Measurements from ENCODE around the gene PTPN1.

Gene PTPN1

DNA sequence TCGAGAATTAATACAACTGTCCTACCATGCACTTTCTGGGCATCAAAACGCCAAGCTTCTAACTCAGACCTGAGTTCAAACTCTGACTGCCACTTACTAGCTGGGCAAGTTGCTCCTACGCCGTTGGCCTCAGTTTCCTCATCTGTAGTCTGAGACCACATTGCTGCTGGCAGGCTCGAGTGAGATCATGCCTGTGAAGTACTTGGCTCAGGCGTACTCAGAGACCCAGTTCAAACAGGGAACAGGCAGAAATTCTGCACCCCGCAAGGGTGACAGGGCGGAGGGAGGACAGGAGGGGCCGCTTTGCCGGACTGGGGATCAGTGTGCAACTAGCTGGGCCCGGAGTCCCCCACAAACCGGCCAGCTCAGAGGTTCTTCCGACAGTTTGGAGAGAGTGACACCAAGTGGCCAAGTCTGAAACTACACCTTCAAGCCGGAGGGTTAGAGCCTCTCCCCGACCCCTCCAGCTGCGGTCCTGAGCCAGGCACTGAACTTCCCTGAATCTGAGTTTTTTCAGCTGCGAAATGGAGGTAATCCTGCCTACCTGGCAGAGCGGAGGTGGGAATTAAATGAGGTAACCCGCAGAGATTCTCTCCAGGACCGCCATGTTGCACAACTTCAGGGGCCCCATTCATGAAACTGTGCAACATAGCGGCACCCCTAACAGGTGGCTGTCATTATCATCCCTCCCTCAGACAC, 46.0 kb upstream of the PTPN1 start:
- Histone ChIP-seq H3K4me1 (ENCODE audit: insufficient read depth, low read length, severe bottlenecking) (no peaks in the 10 kb centered on the region), H3K4me3 (ENCODE audit: low read depth, low read length, poor library complexity, severe bottlenecking) (no peak overlapping the region), H3K36me3 (ENCODE audit: insufficient read depth, low read length) (no peaks in the 10 kb centered on the region), H3K79me2 (ENCODE audit: insufficient read depth, low read length) (no peaks in the 10 kb centered on the region), H3K27me3 (ENCODE audit: insufficient read depth, low read length) (no peaks in the 10 kb centered on the region), H2AFZ (ENCODE audit: low read length) (no peak overlapping the region), H3K9ac (ENCODE audit: low read length) (no peak overlapping the region), H3K9me3 (ENCODE audit: low read length) (no peaks in the 10 kb centered on the region), H3K27ac (ENCODE audit: low read depth, low read length, poor library complexity, severe bottlenecking) (no peak overlapping the region), H4K20me1 (ENCODE audit: insufficient read depth, low read length) (no peaks in the 10 kb centered on the region), H3K4me2 (ENCODE audit: low read length) (peak overlapping the region; percentile 53; the same call in 1 of the 2 replicates), H3F3A (ENCODE audit: insufficient read depth, low read length) (no peaks in the 10 kb centered on the region), H3K9me2 (ENCODE audit: low read depth, low read length) (no peaks in the 10 kb centered on the region)
- TF ChIP-seq, protein P1, sequence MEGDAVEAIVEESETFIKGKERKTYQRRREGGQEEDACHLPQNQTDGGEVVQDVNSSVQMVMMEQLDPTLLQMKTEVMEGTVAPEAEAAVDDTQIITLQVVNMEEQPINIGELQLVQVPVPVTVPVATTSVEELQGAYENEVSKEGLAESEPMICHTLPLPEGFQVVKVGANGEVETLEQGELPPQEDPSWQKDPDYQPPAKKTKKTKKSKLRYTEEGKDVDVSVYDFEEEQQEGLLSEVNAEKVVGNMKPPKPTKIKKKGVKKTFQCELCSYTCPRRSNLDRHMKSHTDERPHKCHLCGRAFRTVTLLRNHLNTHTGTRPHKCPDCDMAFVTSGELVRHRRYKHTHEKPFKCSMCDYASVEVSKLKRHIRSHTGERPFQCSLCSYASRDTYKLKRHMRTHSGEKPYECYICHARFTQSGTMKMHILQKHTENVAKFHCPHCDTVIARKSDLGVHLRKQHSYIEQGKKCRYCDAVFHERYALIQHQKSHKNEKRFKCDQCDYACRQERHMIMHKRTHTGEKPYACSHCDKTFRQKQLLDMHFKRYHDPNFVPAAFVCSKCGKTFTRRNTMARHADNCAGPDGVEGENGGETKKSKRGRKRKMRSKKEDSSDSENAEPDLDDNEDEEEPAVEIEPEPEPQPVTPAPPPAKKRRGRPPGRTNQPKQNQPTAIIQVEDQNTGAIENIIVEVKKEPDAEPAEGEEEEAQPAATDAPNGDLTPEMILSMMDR (IDR thresholded peaks at IDR 0.05; ENCODE audit: low read length): peak; percentile 64
- TF ChIP-seq EZH2 (IDR thresholded peaks at IDR 0.05; ENCODE audit: borderline replicate concordance, low read length): no peak

DNA sequence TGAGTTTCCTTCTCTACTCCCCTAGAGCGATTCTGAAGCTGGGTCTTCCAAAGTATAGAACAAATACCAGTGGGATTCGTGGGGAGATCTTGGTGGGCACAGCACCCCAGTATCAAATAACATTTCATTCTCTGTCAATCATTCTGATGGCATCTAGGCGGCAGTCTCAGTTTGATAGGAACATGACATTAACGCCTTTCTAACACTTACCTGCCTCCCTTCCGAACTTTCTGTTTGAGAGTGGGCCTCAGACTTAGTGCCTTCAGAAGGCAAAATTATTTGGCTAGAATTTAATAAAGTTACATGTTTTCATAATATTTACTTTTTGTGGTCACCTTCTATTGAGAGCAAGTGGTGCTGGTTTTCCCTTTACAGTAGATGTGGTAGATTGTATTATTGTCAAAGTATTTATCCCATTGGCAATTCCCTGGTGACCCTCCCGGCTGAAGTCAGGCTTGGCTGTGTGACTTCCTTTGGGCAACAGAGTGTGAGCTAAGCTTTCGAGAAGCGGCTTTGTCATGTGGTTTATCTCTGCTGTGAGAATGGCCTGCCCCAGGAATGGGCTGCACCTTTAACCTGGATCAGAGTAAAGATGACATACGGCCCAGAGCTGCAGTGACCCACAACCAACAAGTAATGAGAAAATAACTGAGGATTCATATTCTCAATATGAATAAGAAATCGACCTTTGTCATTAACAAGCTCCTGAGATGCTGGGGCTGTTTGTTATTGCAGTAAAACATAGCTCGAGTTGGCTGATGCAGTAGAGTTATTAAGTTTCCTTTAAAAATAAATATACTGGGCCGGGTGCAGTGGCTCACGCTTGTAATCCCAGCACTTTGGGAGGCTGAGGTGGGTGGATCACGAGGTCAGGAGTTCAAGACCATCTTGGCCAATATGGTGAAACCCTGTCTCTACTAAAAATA, 45.2 kb upstream of the PTPN1 start:
- no peaks in the 10 kb centered on the region for H3K36me3 ChIP-seq (ENCODE audit: insufficient read depth, low read length)
- no peak overlapping the region for H3K4me2 ChIP-seq (ENCODE audit: low read length)
- H4K20me1 ChIP-seq (ENCODE audit: insufficient read depth, low read length): no peaks in the 10 kb centered on the region
- H3K27ac ChIP-seq (ENCODE audit: low read depth, low read length, poor library complexity, severe bottlenecking): no peak overlapping the region
- H3K27me3 ChIP-seq (ENCODE audit: insufficient read depth, low read length): no peaks in the 10 kb centered on the region; the same call in 1 of the 2 replicates
- no peak overlapping the region for H2AFZ ChIP-seq (ENCODE audit: low read length)
- H3K9me3 ChIP-seq (ENCODE audit: low read length): no peaks in the 10 kb centered on the region
- no peaks in the 10 kb centered on the region for H3K79me2 ChIP-seq (ENCODE audit: insufficient read depth, low read length)
- TF ChIP-seq, protein P1 (IDR thresholded peaks at IDR 0.05; ENCODE audit: low read length): no peak
- TF ChIP-seq EZH2 (IDR thresholded peaks at IDR 0.05; ENCODE audit: borderline replicate concordance, low read length): no peak
- H3F3A ChIP-seq (ENCODE audit: insufficient read depth, low read length): no peaks in the 10 kb centered on the region
- H3K9me2 ChIP-seq (ENCODE audit: low read depth, low read length): no peaks in the 10 kb centered on the region
- H3K9ac ChIP-seq (ENCODE audit: low read length): no peak overlapping the region
- H3K4me1 ChIP-seq (ENCODE audit: insufficient read depth, low read length, severe bottlenecking): no peaks in the 10 kb centered on the region
- no peak overlapping the region for H3K4me3 ChIP-seq (ENCODE audit: low read depth, low read length, poor library complexity, severe bottlenecking)

- Histone ChIP-seq H4K20me1 (ENCODE audit: insufficient read depth, low read length) (no peaks in the 10 kb centered on the region), H3K4me3 (ENCODE audit: low read depth, low read length, poor library complexity, severe bottlenecking) (no peak overlapping the region), H3K9me3 (ENCODE audit: low read length) (no peaks in the 10 kb centered on the region), H3F3A (ENCODE audit: insufficient read depth, low read length) (no peaks in the 10 kb centered on the region), H3K9me2 (ENCODE audit: low read depth, low read length) (no peaks in the 10 kb centered on the region), H3K4me1 (ENCODE audit: insufficient read depth, low read length, severe bottlenecking) (no peaks in the 10 kb centered on the region), H3K36me3 (ENCODE audit: insufficient read depth, low read length) (no peaks in the 10 kb centered on the region), H3K4me2 (ENCODE audit: low read length) (no peak overlapping the region), H2AFZ (ENCODE audit: low read length) (no peak overlapping the region), H3K79me2 (ENCODE audit: insufficient read depth, low read length) (no peaks in the 10 kb centered on the region), H3K9ac (ENCODE audit: low read length) (no peak overlapping the region), H3K27ac (ENCODE audit: low read depth, low read length, poor library complexity, severe bottlenecking) (no peak overlapping the region), H3K27me3 (ENCODE audit: insufficient read depth, low read length) (no peaks in the 10 kb centered on the region; the same call in 1 of the 2 replicates)
- TF ChIP-seq, protein P1 (IDR thresholded peaks at IDR 0.05; ENCODE audit: low read length): no peak
- TF ChIP-seq EZH2 (IDR thresholded peaks at IDR 0.05; ENCODE audit: borderline replicate concordance, low read length): no peak
Observed at GRCh38 chr20:50467174-50467573, 43.0 kb upstream of the PTPN1 start.
